ENCODE results near the gene SPPL2C.

GRCh38 chr17:45801421-45801820 is 43.3 kb upstream of the SPPL2C start:
- TF ChIP-seq CTCF (IDR thresholded peaks at IDR 0.05) (no peak), EP300 (IDR thresholded peaks at IDR 0.05) (no peak), POLR2A (IDR thresholded peaks at IDR 0.05) (no peak)
